HG03280 (cell line): ENCODE results near the gene PARP14.

ENCODE experiments used
- ATAC-seq: cut with Tn5 transposase; IDR thresholded peaks from one replicate; pipeline ENCODE4 v1.9.1; 2021; ENCODE audit warnings: mild to moderate bottlenecking, moderate library complexity; ENCODE audit not compliant: unreplicated experiment

The PARP14 gene

GRCh38 chr3:122760453-122761271, 80.0 kb downstream of the PARP14 start:
- ATAC-seq = no peak

GRCh38 chr3:122766430-122766829, 85.8 kb downstream of the PARP14 start:
- ATAC-seq = no peak

- no peak for ATAC-seq
Measured at GRCh38 chr3:122767540-122768372, 87.1 kb downstream of the PARP14 start.

- no peak for ATAC-seq
Measured at GRCh38 chr3:122770521-122771202, 90.0 kb downstream of the PARP14 start.

DNA sequence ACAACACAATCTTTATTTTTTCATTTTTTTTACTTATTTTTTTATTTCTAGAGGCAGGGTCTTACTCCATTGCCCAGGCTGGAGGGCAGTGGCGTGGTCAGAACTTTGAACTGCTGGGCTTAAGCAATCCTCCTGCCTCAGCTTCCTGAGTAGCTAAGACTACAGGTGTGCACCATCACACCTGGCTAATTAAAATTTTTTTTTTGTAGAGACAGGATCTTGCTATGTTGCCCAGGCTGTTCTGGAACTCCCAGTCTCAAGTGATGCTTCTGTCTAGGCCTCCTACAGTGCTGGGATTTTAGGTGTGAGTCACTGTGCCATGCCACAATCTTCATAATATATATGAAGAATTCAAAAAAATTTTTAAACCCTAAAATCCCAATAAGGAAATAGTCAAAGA, 92.2 kb downstream of the PARP14 start:
- no peak for ATAC-seq

- no peak for ATAC-seq
Measured at GRCh38 chr3:122773944-122774509, 93.4 kb downstream of the PARP14 start.

- ATAC-seq = no peak
Measured at GRCh38 chr3:122774564-122774963, 93.9 kb downstream of the PARP14 start.

- no peak for ATAC-seq
Measured at GRCh38 chr3:122776675-122777468, 96.2 kb downstream of the PARP14 start.

DNA sequence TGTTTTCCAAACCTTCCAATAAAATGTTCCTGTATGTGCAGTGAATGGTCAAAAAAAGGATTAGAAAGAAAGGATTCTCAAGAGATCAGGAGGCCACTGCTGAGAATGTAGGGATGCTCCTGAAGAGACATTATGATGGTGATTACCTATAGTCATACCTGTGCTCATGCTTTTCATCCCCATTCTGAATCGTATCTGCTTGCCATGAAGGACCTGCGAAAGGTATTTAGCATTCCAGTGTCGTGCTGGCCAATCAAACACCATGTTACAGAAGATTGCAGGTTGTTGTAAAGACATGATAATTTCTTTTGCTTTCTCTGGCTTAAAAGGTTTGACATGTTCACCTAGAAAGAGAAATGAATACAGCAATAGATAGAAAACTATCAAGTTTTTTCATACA, 96.9 kb downstream of the PARP14 start:
- no peak for ATAC-seq
